Smooth muscle cell (in vitro differentiated cells): ENCODE results near the gene GYS1. TPM values are rescaled to one million over a fixed set of nuclear protein-coding genes. Genes with fewer than 3 reads are reported as not detected.

Source experiments
- DNase-seq: peaks from one replicate; lab custom pipeline; 2025; ENCODE audit not compliant: unreplicated experiment; lab: John Stamatoyannopoulos, UW
- H2AFZ ChIP-seq: fragments of 200-600 bp; sonication (generic); 2 replicates; pipeline ENCODE4 v1.6.0; 2016; ENCODE audit warnings: antibody characterized with exemption, low read depth, mild to moderate bottlenecking
- H3F3A ChIP-seq: fragments of 200-600 bp; sonication (generic); 2 replicates; pipeline ENCODE4 v1.6.0; 2017; ENCODE audit warnings: antibody characterized with exemption, low read depth
- H3K27ac ChIP-seq: fragments of 200-600 bp; sonication (generic); 2 replicates; pipeline ENCODE4 v1.5.1; 2016; ENCODE audit warnings: low read depth, mild to moderate bottlenecking
- H3K27me3 ChIP-seq: fragments of 200-600 bp; sonication (generic); 2 replicates; pipeline ENCODE4 v1.6.1; 2016; ENCODE audit warnings: low read depth, mild to moderate bottlenecking
- H3K36me3 ChIP-seq: fragments of 200-600 bp; sonication (generic); 2 replicates; pipeline ENCODE4 v1.5.1; 2016; ENCODE audit warnings: low read depth
- H3K4me1 ChIP-seq: fragments of 200-600 bp; sonication (generic); 2 replicates; pipeline ENCODE4 v1.5.1; 2016; ENCODE audit warnings: low read depth
- H3K4me2 ChIP-seq: fragments of 200-600 bp; sonication (generic); 2 replicates; pipeline ENCODE4 v1.6.0; 2016; ENCODE audit warnings: mild to moderate bottlenecking
- H3K4me3 ChIP-seq: fragments of 200-600 bp; sonication (generic); 2 replicates; pipeline ENCODE4 v1.5.1; 2016; ENCODE audit warnings: mild to moderate bottlenecking
- H3K79me2 ChIP-seq: fragments of 200-600 bp; sonication (generic); 2 replicates; pipeline ENCODE4 v1.6.0; 2016; ENCODE audit warnings: low read depth, mild to moderate bottlenecking
- H3K9ac ChIP-seq: fragments of 200-600 bp; sonication (generic); 2 replicates; pipeline ENCODE4 v1.6.0; 2016; ENCODE audit warnings: low read depth
- H3K9me3 ChIP-seq: fragments of 200-600 bp; sonication (generic); replicated peaks from 2 replicates; pipeline ENCODE4 v1.5.1; 2016; ENCODE audit warnings: low read depth
- H4K20me1 ChIP-seq: fragments of 200-600 bp; sonication (generic); 2 replicates; pipeline ENCODE4 v1.6.0; 2016; ENCODE audit warnings: low read depth
- WGBS: methylation state at CpG from one replicate; pipeline ENCODE4 v1.1.7; 2016; ENCODE audit warnings: low lambda C conversion rate; 5-methylcytosine and 5-hydroxymethylcytosine counted together
- polyA plus RNA-seq: library from polyadenylated mRNA; unstranded; fragments of >200 nt; fragmentation: Nextera tagmentation; extraction: Ambion mirVana; gene quantifications from 2 replicates; pipeline ENCODE4 v1.2.1, GENCODE V29; 2016
- total RNA-seq: library from RNA; depleted of rRNA; stranded (reverse); fragments of >200 nt; gene quantifications from 2 replicates; pipeline ENCODE4 v1.2.3, GENCODE V29; 2014
- TF ChIP-seq, protein P1 (sequence below): fragments of 200-600 bp; sonication (generic); IDR thresholded peaks from 2 replicates; pipeline ENCODE4 v1.5.1; 2017; ENCODE audit warnings: borderline replicate concordance, mild to moderate bottlenecking, antibody characterized with exemption; ENCODE audit not compliant: insufficient read depth, poor library complexity, severe bottlenecking

Gene GYS1
- total and polyA plus RNA-seq, 2 experiments from 2014 or later = 58.1 to 82.6 TPM

DNA sequence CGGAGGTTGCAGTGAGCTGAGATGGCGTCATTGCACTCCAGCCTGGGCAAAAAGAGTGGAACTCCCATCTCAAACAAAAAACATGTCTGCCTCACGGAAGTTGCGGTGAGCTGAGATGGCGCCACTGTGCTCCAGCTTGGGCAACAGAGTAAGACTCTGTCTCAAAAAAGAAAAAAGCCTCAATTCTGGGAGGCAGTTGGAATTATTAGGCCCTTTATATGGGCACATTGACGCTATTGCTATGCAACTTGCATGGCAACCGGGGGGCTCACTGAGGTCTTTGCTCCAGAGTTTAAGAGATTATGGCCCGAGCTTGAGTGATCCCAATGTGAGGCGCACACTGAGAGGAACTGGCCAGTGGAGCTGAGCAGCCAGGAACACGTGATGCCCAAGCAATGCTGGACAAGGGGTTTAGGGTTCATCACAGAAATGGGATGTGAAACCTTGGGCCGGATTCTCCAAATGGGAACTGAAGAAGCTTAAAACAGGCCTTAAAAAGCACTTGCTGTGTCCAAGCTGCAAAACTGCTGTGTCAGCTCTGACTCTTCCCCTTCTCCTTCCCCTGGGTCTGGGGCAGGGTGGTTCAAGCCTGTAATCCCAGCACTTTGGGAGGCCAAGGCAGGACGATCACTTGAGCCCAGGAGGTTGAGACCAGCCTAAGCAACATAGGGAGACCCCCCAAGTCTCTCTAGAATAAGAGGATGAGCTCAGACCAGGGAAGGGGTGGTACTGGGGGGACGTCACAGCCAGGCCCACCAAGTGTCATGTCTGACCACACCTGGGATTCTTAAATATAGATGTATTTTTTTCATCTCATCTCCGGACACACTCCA is 25.5 kb downstream of the GYS1 start:
- peak overlapping the region; percentile 68 for H3K27ac ChIP-seq
- H3K36me3 ChIP-seq = no peaks in the 10 kb centered on the region
- DNase-seq = no peak
- peaks cover 15% of the 10 kb centered on the region for H3K79me2 ChIP-seq
- no peak overlapping the region for H3K9ac ChIP-seq
- peak overlapping the region; percentile 86 for H3K4me3 ChIP-seq
- no peaks in the 10 kb centered on the region for H3K27me3 ChIP-seq
- H3K4me2 ChIP-seq = peak overlapping the region; percentile 88
- peaks cover 56% of the 10 kb centered on the region for H4K20me1 ChIP-seq
- H3K9me3 ChIP-seq = no peaks in the 10 kb centered on the region
- H3K4me1 ChIP-seq = peaks cover 25% of the 10 kb centered on the region
- no peak overlapping the region for H2AFZ ChIP-seq
- TF ChIP-seq, protein P1, sequence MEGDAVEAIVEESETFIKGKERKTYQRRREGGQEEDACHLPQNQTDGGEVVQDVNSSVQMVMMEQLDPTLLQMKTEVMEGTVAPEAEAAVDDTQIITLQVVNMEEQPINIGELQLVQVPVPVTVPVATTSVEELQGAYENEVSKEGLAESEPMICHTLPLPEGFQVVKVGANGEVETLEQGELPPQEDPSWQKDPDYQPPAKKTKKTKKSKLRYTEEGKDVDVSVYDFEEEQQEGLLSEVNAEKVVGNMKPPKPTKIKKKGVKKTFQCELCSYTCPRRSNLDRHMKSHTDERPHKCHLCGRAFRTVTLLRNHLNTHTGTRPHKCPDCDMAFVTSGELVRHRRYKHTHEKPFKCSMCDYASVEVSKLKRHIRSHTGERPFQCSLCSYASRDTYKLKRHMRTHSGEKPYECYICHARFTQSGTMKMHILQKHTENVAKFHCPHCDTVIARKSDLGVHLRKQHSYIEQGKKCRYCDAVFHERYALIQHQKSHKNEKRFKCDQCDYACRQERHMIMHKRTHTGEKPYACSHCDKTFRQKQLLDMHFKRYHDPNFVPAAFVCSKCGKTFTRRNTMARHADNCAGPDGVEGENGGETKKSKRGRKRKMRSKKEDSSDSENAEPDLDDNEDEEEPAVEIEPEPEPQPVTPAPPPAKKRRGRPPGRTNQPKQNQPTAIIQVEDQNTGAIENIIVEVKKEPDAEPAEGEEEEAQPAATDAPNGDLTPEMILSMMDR = no peak
- peaks cover 26% of the 10 kb centered on the region for H3F3A ChIP-seq
- WGBS = 72% methylated on average over 14 of the region's 14 CpGs

DNA sequence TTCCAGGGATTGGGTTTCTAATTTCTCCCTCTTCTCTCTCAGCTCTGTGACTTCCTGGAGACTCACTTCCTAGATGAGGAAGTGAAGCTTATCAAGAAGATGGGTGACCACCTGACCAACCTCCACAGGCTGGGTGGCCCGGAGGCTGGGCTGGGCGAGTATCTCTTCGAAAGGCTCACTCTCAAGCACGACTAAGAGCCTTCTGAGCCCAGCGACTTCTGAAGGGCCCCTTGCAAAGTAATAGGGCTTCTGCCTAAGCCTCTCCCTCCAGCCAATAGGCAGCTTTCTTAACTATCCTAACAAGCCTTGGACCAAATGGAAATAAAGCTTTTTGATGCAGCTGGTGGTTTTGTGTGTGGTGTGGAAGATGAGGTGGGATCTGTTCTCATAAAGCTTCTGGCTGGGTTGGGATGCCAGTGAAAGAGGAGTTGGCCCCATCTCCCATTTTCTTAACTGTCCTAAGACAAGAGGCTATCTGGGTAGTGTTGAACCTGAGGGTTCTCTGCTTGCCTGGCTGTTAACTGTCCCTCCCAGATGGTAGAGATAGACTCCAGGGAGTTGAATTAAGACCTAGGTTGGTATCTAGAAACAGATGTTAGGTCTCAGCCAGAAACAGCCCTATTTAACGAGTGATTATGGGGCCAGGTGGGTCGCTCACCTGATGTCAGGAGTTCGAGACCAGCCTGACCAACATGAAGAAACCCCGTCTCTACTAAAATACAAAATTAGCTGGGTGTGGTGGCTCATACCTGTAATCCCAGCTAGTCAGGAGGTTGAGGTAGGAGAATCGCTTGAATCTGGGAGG is 26.4 kb downstream of the GYS1 start:
- peak overlapping the region; percentile 86 for H3K4me3 ChIP-seq
- H3K9ac ChIP-seq = peak overlapping the region; percentile 70
- no peaks in the 10 kb centered on the region for H3K27me3 ChIP-seq
- peak overlapping the region; percentile 68 for H3K27ac ChIP-seq
- 81% methylated on average over 10 of the region's 10 CpGs for WGBS
- no peak overlapping the region for H2AFZ ChIP-seq
- peaks cover 15% of the 10 kb centered on the region for H3K79me2 ChIP-seq
- peaks cover 29% of the 10 kb centered on the region for H3F3A ChIP-seq
- DNase-seq = no peak
- H3K36me3 ChIP-seq = no peaks in the 10 kb centered on the region
- H3K4me2 ChIP-seq = peak overlapping the region; percentile 88
- peaks cover 25% of the 10 kb centered on the region for H3K4me1 ChIP-seq
- no peaks in the 10 kb centered on the region for H3K9me3 ChIP-seq
- TF ChIP-seq, protein P1 = no peak
- H4K20me1 ChIP-seq = peaks cover 53% of the 10 kb centered on the region

DNA sequence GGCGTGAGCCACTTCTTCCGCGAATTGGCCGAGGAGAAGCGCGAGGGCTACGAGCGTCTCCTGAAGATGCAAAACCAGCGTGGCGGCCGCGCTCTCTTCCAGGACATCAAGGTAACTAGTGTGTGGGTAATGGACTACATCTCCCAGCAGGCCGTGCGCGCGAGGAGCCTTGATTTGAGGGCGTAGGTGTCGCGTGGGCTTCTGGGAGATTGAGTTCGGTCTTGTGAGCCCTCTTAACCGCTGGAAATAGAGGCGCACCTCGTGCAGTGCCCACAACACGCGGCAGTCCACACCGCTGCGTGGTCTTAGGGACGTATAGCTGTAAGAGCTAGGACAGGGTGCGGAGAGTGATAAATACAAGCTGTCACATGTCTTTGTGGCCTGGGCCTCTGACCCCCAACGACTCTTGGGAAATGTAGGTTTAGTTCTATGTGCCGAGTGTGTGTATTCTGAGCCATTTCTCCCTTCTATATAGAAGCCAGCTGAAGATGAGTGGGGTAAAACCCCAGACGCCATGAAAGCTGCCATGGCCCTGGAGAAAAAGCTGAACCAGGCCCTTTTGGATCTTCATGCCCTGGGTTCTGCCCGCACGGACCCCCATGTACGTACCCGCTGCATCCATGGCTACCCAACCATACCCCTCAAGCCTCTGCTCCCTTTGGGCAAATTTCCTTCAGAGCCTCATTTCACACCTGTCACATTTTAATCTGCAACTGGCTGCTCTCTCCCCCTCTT is 27.1 kb downstream of the GYS1 start:
- H3K9ac ChIP-seq = peak overlapping the region; percentile 70
- no peaks in the 10 kb centered on the region for H3K36me3 ChIP-seq
- peak overlapping the region; percentile 88 for H3K4me2 ChIP-seq
- 12% methylated on average over 36 of the region's 36 CpGs for WGBS
- H3K27ac ChIP-seq = peak overlapping the region; percentile 68
- no peak for DNase-seq
- peaks cover 45% of the 10 kb centered on the region for H4K20me1 ChIP-seq
- H3K9me3 ChIP-seq = no peaks in the 10 kb centered on the region
- TF ChIP-seq, protein P1 = no peak
- peaks cover 26% of the 10 kb centered on the region for H3F3A ChIP-seq
- no peak overlapping the region for H2AFZ ChIP-seq
- peak overlapping the region; percentile 86 for H3K4me3 ChIP-seq
- H3K79me2 ChIP-seq = peaks cover 15% of the 10 kb centered on the region
- peaks cover 25% of the 10 kb centered on the region for H3K4me1 ChIP-seq
- no peaks in the 10 kb centered on the region for H3K27me3 ChIP-seq
